Activated T-cell treated with anti-CD3 and anti-CD28 coated beads, Interleukin-2, amount 50 U/mL, for 4 hours (primary cell): ENCODE results near the gene NUDT3. TPM values are rescaled to one million over a fixed set of nuclear protein-coding genes. Genes with fewer than 3 reads are reported as not detected.

Experiments used
- ATAC-seq, 2 donors: fragments of 200-7000 bp; cut with Tn5 transposase; one replicate each; pipeline ENCODE4 v1.10.0; 2021
- DNase-seq: peaks from one replicate; pipeline ENCODE4 v3.0.0-alpha.2; 2020
- H3K27me3 Mint-ChIP-seq: one replicate; pipeline ENCODE4 v1.8.0; 2021; ENCODE audit warnings: low read depth, mixed read lengths
- H3K36me3 Mint-ChIP-seq: one replicate; pipeline ENCODE4 v1.8.0; 2022; ENCODE audit warnings: mixed read lengths; ENCODE audit not compliant: insufficient read depth
- H3K4me1 Mint-ChIP-seq: one replicate; pipeline ENCODE4 v1.8.0; 2021; ENCODE audit warnings: low read depth, mixed read lengths
- H3K4me3 Mint-ChIP-seq: one replicate; pipeline ENCODE4 v1.8.0; 2021; ENCODE audit warnings: mild to moderate bottlenecking, moderate library complexity, mixed read lengths
- H3K9me3 Mint-ChIP-seq: one replicate; pipeline ENCODE4 v1.8.0; 2021; ENCODE audit warnings: mixed read lengths
- total RNA-seq, 3 donors: library from RNA; stranded (reverse); gene quantifications; one replicate each; pipeline ENCODE4 v1.2.1, GENCODE V29; 2021

Gene NUDT3
- total RNA-seq, 3 donors from 2014 or later, result 26.1 to 28.1 (median 26.2) TPM

DNA sequence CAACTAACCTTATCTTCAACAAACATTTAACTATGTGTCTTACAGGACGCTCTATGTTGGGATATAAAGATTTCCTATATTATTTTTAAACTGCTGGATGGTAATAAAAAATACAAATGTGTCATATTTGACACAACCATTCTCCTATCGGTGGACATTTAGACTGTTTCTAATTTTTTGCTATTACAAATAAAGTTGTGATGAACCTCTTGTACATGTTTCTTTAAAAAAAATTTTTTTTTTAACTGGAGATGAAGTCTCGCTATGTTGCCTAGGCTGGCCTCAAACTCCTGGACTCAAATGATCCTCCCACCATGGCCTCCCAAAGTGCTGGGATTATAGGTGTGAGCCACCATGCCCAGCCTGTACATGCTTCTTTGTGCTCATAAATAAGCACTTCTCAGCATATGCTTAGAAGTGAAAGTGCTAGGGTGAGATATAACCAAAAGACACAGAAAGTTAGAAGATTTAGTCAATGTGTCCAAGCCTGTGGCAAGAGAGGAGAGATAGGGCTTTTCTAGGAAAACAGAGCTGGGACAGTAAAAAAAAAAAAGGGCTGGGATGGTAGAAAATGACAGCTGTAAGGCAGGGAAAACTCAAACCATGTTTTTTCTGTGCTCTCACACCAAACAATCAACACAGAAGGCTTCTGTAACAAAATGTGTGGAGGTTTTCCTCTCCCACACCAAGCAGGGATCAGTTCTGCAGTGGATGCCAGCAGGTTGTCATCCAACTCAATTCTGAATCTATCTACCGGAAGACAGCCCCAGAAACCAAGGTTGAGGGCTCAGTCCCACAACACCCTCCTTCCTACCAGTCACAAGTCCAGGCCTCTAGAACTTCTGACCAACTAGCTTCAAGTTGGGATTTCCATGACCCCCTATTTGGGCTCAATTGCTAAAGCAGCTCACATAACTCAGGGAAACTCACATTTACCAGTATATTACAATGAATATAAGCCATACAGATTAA lies 73.7 kb downstream of the NUDT3 start:
- Mint-ChIP-seq H3K9me3 (no peaks in the 10 kb centered on the region), H3K36me3 (peaks cover 10% of the 10 kb centered on the region), H3K4me1 (peaks cover 51% of the 10 kb centered on the region), H3K4me3 (no peak overlapping the region), H3K27me3 (no peaks in the 10 kb centered on the region)
- DNase-seq (no peak), ATAC-seq (no peak)

DNA sequence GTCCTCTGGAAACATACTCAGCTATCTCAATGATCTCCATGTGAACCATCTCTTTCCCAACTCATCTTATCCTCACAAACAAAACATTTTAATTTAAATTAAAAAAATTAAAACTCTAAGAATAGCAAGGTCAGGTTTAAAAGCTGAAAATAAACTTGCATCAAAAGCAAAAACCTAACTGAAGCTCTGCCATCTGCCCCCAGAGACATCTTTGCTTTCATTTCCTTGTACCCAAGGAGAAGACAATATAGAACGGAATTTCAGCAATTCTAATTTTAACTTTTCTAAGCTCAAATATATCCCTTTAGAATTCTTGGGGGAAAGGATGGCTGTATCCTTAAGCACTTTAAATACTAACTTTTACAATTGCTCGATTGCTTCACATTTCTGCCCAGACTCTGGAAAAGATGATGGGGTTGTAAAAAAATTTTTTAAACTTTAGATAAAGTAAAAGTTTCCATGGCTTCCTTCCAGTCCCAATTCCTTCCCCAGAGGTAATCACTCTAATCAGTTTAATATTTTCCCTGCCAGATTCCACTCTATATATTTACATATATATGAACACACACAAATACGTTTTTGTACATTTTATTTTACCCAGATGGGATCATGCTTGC lies 74.5 kb downstream of the NUDT3 start:
- H3K9me3 Mint-ChIP-seq, result no peaks in the 10 kb centered on the region
- ATAC-seq (no peak), DNase-seq (no peak)
- peaks cover 6% of the 10 kb centered on the region for H3K36me3 Mint-ChIP-seq
- no peak overlapping the region for H3K4me3 Mint-ChIP-seq
- H3K27me3 Mint-ChIP-seq, result no peaks in the 10 kb centered on the region
- peaks cover 51% of the 10 kb centered on the region for H3K4me1 Mint-ChIP-seq

- DNase-seq (no peak), ATAC-seq (no peak)
- no peaks in the 10 kb centered on the region for H3K9me3 Mint-ChIP-seq
- H3K36me3 Mint-ChIP-seq, result peaks cover 1% of the 10 kb centered on the region
- H3K27me3 Mint-ChIP-seq, result no peaks in the 10 kb centered on the region
- no peak overlapping the region for H3K4me3 Mint-ChIP-seq
- H3K4me1 Mint-ChIP-seq, result peaks cover 51% of the 10 kb centered on the region
These were observed 75.3 kb downstream of the NUDT3 start for GRCh38 chr6:34317172-34317477.

DNA sequence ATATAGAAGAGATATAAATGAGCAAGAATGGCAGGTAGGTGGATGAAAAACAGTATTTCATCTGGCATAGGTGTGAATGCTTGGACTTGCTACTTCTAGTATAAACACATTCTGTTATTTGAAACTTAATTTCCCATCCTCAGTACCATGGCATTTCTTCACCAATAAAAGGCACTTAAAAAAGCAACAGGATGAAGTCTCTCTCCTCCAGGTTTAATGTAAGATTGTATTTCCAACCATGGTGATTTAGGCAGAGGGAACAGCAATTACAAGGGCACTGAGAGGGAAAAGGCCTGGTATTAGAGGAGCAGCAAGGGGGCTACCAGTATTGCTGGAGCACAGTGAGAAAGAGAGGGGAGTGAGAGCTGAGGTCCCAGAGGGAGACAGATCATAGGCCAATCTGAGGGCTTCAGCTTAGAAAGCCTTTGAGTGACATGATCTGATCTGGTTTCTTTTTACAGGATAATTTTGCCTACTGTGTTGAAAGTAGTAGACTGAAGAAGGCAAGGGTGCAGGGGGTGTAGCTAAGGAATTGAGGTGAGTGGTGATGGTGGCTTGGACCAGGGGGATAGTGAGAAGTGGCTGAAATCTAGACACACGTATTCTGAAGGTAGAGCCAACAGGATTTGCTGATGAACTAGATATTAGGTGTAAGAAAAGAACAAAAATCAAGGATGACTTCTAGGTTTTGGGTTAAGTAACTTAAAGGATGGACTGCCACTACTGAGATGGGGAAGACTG lies 75.9 kb downstream of the NUDT3 start:
- peaks cover 2% of the 10 kb centered on the region for H3K36me3 Mint-ChIP-seq
- DNase-seq, result no peak
- no peaks in the 10 kb centered on the region for H3K9me3 Mint-ChIP-seq
- peaks cover 53% of the 10 kb centered on the region for H3K4me1 Mint-ChIP-seq
- H3K27me3 Mint-ChIP-seq, result no peaks in the 10 kb centered on the region
- ATAC-seq, result peak in 1 of 2 donors; percentile 7
- H3K4me3 Mint-ChIP-seq, result no peak overlapping the region

- no peak for DNase-seq
These were observed 76.7 kb downstream of the NUDT3 start for GRCh38 chr6:34315780-34316179.

GRCh38 chr6:34315256-34315655 lies 77.2 kb downstream of the NUDT3 start:
- peaks cover 5% of the 10 kb centered on the region for H3K36me3 Mint-ChIP-seq
- peaks cover 56% of the 10 kb centered on the region for H3K4me1 Mint-ChIP-seq
- ATAC-seq (no peak), DNase-seq (no peak)
- no peak overlapping the region for H3K4me3 Mint-ChIP-seq
- no peaks in the 10 kb centered on the region for H3K27me3 Mint-ChIP-seq
- H3K9me3 Mint-ChIP-seq, result no peaks in the 10 kb centered on the region

More at GRCh38 chr6:34315780-34316179, 76.7 kb downstream of the NUDT3 start:
- peaks cover 55% of the 10 kb centered on the region for H3K4me1 Mint-ChIP-seq
- peak; percentile 38 to 51 for ATAC-seq
- H3K27me3 Mint-ChIP-seq, result no peaks in the 10 kb centered on the region
- peaks cover 5% of the 10 kb centered on the region for H3K36me3 Mint-ChIP-seq
- H3K9me3 Mint-ChIP-seq, result no peaks in the 10 kb centered on the region
- H3K4me3 Mint-ChIP-seq, result peak overlapping the region; percentile 60

DNA sequence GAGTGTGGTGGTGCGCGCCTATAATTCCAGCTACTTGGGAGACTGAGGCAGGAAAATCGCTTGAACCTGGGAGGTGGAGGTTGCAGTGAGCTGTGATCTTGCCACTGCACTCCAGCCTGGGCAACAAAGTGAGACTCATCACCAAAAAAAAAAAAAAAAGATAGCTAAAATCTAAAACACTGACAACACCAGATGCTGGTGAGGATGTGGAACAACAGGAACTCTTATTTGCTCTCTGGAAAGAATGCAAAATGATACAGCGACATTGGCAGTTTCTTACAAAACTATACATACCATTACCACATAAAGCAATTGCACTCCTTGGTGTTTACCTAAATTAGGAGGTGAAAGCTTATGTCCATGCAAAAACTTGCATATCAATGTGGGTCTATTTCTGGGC lies 80.2 kb downstream of the NUDT3 start:
- DNase-seq, result no peak
- no peaks in the 10 kb centered on the region for H3K9me3 Mint-ChIP-seq
- peaks cover 38% of the 10 kb centered on the region for H3K4me1 Mint-ChIP-seq
- ATAC-seq, result no peak
- no peaks in the 10 kb centered on the region for H3K27me3 Mint-ChIP-seq
- no peak overlapping the region for H3K4me3 Mint-ChIP-seq
- H3K36me3 Mint-ChIP-seq, result peaks cover 5% of the 10 kb centered on the region

- H3K9me3 Mint-ChIP-seq, result no peaks in the 10 kb centered on the region
- H3K27me3 Mint-ChIP-seq, result no peaks in the 10 kb centered on the region
- peaks cover 24% of the 10 kb centered on the region for H3K4me1 Mint-ChIP-seq
- ATAC-seq (no peak), DNase-seq (no peak)
- no peak overlapping the region for H3K4me3 Mint-ChIP-seq
- peaks cover 5% of the 10 kb centered on the region for H3K36me3 Mint-ChIP-seq
These were observed 81.7 kb downstream of the NUDT3 start for GRCh38 chr6:34310817-34311216.

- no peaks in the 10 kb centered on the region for H3K27me3 Mint-ChIP-seq
- H3K36me3 Mint-ChIP-seq, result peaks cover 8% of the 10 kb centered on the region
- no peaks in the 10 kb centered on the region for H3K9me3 Mint-ChIP-seq
- no peak overlapping the region for H3K4me3 Mint-ChIP-seq
- no peak for ATAC-seq
- no peak for DNase-seq
- H3K4me1 Mint-ChIP-seq, result peaks cover 14% of the 10 kb centered on the region
These were observed 84.0 kb downstream of the NUDT3 start for GRCh38 chr6:34308483-34308882.

- no peaks in the 10 kb centered on the region for H3K27me3 Mint-ChIP-seq
- H3K4me3 Mint-ChIP-seq, result no peak overlapping the region
- ATAC-seq (no peak), DNase-seq (no peak)
- peaks cover 8% of the 10 kb centered on the region for H3K4me1 Mint-ChIP-seq
- peaks cover 4% of the 10 kb centered on the region for H3K36me3 Mint-ChIP-seq
- no peaks in the 10 kb centered on the region for H3K9me3 Mint-ChIP-seq
These were observed 86.3 kb downstream of the NUDT3 start for GRCh38 chr6:34305982-34306708.

GRCh38 chr6:34305497-34305896 lies 87.0 kb downstream of the NUDT3 start:
- H3K9me3 Mint-ChIP-seq, result no peaks in the 10 kb centered on the region
- ATAC-seq (no peak), DNase-seq (no peak)
- H3K4me3 Mint-ChIP-seq, result no peak overlapping the region
- H3K27me3 Mint-ChIP-seq, result no peaks in the 10 kb centered on the region
- H3K36me3 Mint-ChIP-seq, result peaks cover 4% of the 10 kb centered on the region
- peaks cover 6% of the 10 kb centered on the region for H3K4me1 Mint-ChIP-seq

GRCh38 chr6:34304164-34304563 lies 88.3 kb downstream of the NUDT3 start:
- Mint-ChIP-seq H3K27me3 (no peaks in the 10 kb centered on the region), H3K4me1 (peaks cover 4% of the 10 kb centered on the region), H3K4me3 (no peak overlapping the region), H3K9me3 (no peaks in the 10 kb centered on the region), H3K36me3 (peaks cover 3% of the 10 kb centered on the region)
- DNase-seq (no peak), ATAC-seq (no peak)

- H3K4me1 Mint-ChIP-seq, result no peaks in the 10 kb centered on the region
- no peaks in the 10 kb centered on the region for H3K9me3 Mint-ChIP-seq
- H3K36me3 Mint-ChIP-seq, result peaks cover 3% of the 10 kb centered on the region
- no peaks in the 10 kb centered on the region for H3K27me3 Mint-ChIP-seq
- H3K4me3 Mint-ChIP-seq, result no peak overlapping the region
- DNase-seq, result no peak
- ATAC-seq, result no peak
These were observed 89.5 kb downstream of the NUDT3 start for GRCh38 chr6:34302929-34303328.

- ATAC-seq, result no peak
- Mint-ChIP-seq H3K4me3 (no peak overlapping the region), H3K9me3 (no peaks in the 10 kb centered on the region), H3K36me3 (peaks cover 7% of the 10 kb centered on the region), H3K27me3 (no peaks in the 10 kb centered on the region), H3K4me1 (peaks cover 3% of the 10 kb centered on the region)
- DNase-seq, result no peak
These were observed 91.1 kb downstream of the NUDT3 start for GRCh38 chr6:34301408-34301807.
